ENCODE measurements around the gene DPEP3. TPM values are rescaled to one million over a fixed set of nuclear protein-coding genes. Genes with fewer than 3 reads are reported as not detected.

The DPEP3 gene
- total RNA-seq, 1 experiment from 2014 or later = 1.6 TPM

- TF ChIP-seq ZNF138 (CRISPR knock-in tag; conservative IDR thresholded peaks at IDR 0.05) (no peak), ESRRA (CRISPR knock-in tag; IDR thresholded peaks at IDR 0.05; ENCODE audit: borderline replicate concordance) (no peak), JAZF1 (CRISPR knock-in tag; IDR thresholded peaks at IDR 0.05) (no peak), RELA (CRISPR knock-in tag; IDR thresholded peaks at IDR 0.05; ENCODE audit: borderline replicate concordance) (no peak)
Measured at GRCh38 chr16:67936880-67937605, 43.3 kb downstream of the DPEP3 start (continued).

GRCh38 chr16:67936124-67936879 is 44.0 kb downstream of the DPEP3 start, which contains the start of gene PSMB10:
Gene PSMB10, minus strand, starts transcription at chr16:67936850. Its CDS starts 101 bp downstream, at chr16:67936749.
- Mint-ChIP-seq H3K9me3 (no peaks in the 10 kb centered on the region), H3K4me1 (peaks cover 23% of the 10 kb centered on the region), H3K27ac (peak within 1 kb of the TSS; percentile 100), H3K36me3 (peaks cover 6% of the 10 kb centered on the region), H3K4me3 (peak within 1 kb of the TSS; percentile 100), H3K27me3 (ENCODE audit: low read depth) (no peaks in the 10 kb centered on the region)
- DNase-seq (ENCODE audit: low spot score) (peak; percentile 45), ATAC-seq (peak; percentile 2)
- CTCF ChIA-PET = interaction anchor here (0.6 to 4.0 kb wide), 19 partner anchors 7 to 918 kb away, joined by 3 to 52 read pairs (median 6); partner anchors contain the start of genes LCAT, NRN1L, RANBP10 and SLC7A6
- no peak for TF ChIP-seq NR2C2 (CRISPR knock-in tag; IDR thresholded peaks at IDR 0.05)
- TF ChIP-seq PREB (CRISPR knock-in tag; IDR thresholded peaks at IDR 0.05; ENCODE audit: borderline replicate concordance) = no peak
- TF ChIP-seq IRF1 (CRISPR knock-in tag; IDR thresholded peaks at IDR 0.05) = no peak
- no peak for TF ChIP-seq STAT6 (CRISPR knock-in tag; conservative IDR thresholded peaks at IDR 0.05; ENCODE audit: low read depth)
- TF ChIP-seq TEAD4 (CRISPR knock-in tag; IDR thresholded peaks at IDR 0.05) = 0 out of 2 replicates have a peak, but pooled peaks have one; percentile 8
- TF ChIP-seq ESRRA (CRISPR knock-in tag; IDR thresholded peaks at IDR 0.05; ENCODE audit: borderline replicate concordance) = no peak
- TF ChIP-seq TCF7 (CRISPR knock-in tag; IDR thresholded peaks at IDR 0.05; ENCODE audit: low read depth) = no peak
- TF ChIP-seq FOXP4 (CRISPR knock-in tag; IDR thresholded peaks at IDR 0.05) = 0 out of 2 replicates have a peak, but pooled peaks have one; percentile 9
- no peak for TF ChIP-seq ZNF281 (CRISPR knock-in tag; IDR thresholded peaks at IDR 0.05)
- TF ChIP-seq CREB1 (CRISPR knock-in tag; IDR thresholded peaks at IDR 0.05) = peak; percentile 11; the same call in 1 of the 2 replicates
- no peak for TF ChIP-seq ZNF512 (CRISPR knock-in tag; IDR thresholded peaks at IDR 0.05; ENCODE audit: borderline replicate concordance)
- peak; percentile 90; the same call in 1 of the 2 replicates for TF ChIP-seq KAT7 (CRISPR knock-in tag; IDR thresholded peaks at IDR 0.05; ENCODE audit: borderline replicate concordance)
- peak; percentile 60 for TF ChIP-seq HMGXB4 (CRISPR knock-in tag; IDR thresholded peaks at IDR 0.05)
- 0 out of 2 replicates have a peak, but pooled peaks have one; percentile 20 for TF ChIP-seq ZNF121 (CRISPR knock-in tag; IDR thresholded peaks at IDR 0.05)
- POLR2A ChIA-PET = interaction anchor here (0.6 to 4.7 kb wide), 7 partner anchors 9 to 276 kb away, joined by 3 to 30 read pairs (median 4); partner anchors contain the start of genes ACD, NFATC3, NRN1L and PSKH1

All from WTC11 (cell line).